GM19193 (cell line): ENCODE results near the gene CHM.

Experiments used
- POLR2A ChIP-seq: IDR thresholded peaks from 4 replicates; pipeline ENCODE4 v1.6.1; 2011; ENCODE audit not compliant: insufficient read depth, insufficient read length; ENCODE audit errors: extremely low read depth

Gene CHM

DNA sequence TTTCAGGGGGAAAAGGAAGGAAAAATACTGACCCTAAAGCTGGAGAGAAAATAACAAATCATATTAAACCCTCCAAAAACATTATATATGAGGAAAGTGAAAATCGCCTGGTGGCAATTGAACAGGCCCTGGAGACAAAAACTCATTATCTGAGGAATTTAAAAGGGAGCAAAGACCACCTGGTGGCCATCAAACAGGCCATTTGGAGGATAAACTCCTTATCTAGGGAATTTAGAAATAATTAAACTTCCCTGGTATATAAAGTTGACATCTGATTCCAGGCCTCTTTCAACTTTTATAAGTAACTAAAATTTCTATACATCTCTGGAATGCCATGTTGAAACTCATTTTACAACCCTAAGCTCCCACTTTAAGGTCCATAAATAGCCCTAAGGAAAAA lies 35.2 kb downstream of the CHM start:
- TF ChIP-seq POLR2A = no peak

- no peak for TF ChIP-seq POLR2A
Observed at GRCh38 chrX:86002076-86002896, 45.1 kb downstream of the CHM start.

GRCh38 chrX:85998954-85999353 lies 48.4 kb downstream of the CHM start:
- no peak for TF ChIP-seq POLR2A

GRCh38 chrX:85996555-85996954 lies 50.8 kb downstream of the CHM start:
- no peak for TF ChIP-seq POLR2A

DNA sequence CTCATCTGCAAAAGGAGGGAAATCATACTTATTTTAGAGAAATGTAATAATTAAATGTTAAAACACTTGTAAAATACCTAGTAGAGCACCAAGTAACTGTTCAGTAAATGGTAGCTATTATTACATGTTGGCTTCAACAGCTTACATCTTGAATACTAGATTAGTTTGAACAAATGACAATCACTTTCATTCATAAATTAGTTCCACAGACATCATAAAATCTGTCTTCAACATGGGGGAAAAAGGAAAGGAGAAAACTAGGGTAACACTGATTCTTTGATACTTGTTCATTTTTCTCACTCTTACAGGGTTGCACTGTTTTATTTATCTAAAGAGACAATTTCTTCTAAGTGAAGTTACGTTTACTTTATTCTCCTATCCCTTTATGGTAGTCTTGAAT lies 51.7 kb downstream of the CHM start:
- no peak for TF ChIP-seq POLR2A

DNA sequence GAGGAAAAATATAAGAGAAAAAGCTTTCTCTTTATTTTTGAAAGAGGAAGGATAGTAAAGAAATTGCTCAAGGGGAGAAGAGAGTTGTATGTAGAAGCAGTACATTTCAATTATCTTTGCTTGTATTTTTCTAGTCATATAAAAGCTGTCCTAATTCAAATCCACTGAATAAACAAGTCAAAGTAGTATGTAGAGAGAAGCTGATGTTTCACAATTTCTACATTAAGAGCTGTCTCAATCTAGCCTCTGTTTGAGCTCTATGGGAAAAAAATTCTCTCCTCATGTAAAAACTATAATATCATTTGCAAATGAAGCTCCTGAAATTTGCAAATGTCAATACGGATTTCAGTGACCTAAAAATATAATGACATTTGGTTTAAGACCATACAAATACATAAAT lies 52.6 kb downstream of the CHM start:
- TF ChIP-seq POLR2A = no peak

DNA sequence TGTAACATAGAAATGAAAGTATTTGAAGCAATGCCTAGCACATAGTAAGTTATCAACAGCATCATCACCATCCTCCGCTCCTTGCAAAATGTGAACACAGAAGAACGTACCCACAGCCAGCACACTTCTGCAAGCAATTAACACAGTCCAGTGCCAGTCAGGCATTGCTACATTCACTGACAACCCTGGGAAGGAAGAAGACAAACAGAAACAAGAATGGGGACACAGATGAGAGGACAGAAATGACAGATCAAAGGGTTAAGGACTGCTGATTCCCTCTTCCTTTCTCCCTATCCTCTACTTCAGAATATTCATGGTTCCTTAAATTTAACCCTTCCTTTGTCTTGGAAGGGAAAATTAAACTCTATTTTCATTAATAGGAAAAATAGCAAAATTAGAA lies 53.1 kb downstream of the CHM start:
- TF ChIP-seq POLR2A = no peak

- TF ChIP-seq POLR2A = no peak
Observed at GRCh38 chrX:85993539-85994197, 53.7 kb downstream of the CHM start.

- no peak for TF ChIP-seq POLR2A
Observed at GRCh38 chrX:85992811-85993229, 54.5 kb downstream of the CHM start.

DNA sequence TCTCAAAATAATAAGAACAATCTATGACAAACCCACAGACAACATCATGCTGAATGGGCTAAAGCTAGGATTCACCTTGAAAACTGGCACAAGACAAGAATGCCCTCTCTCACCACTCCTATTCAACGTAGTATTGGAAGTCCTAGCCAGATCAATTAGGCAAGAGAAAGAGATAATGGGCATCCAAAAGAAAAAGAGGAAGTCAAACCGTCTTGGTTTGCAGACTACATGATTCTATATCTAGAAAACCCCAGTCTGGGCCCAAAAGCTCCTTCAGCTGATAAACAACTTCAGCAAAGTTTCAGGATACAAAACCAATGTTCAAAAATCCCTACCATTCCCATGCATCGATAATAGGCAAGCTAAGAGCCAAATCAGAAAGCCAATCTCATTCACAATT lies 59.0 kb downstream of the CHM start:
- no peak for TF ChIP-seq POLR2A

GRCh38 chrX:85980286-85980685 lies 67.1 kb downstream of the CHM start:
- no peak for TF ChIP-seq POLR2A

- TF ChIP-seq POLR2A = no peak
Observed at GRCh38 chrX:85977218-85977617, 70.1 kb downstream of the CHM start.

DNA sequence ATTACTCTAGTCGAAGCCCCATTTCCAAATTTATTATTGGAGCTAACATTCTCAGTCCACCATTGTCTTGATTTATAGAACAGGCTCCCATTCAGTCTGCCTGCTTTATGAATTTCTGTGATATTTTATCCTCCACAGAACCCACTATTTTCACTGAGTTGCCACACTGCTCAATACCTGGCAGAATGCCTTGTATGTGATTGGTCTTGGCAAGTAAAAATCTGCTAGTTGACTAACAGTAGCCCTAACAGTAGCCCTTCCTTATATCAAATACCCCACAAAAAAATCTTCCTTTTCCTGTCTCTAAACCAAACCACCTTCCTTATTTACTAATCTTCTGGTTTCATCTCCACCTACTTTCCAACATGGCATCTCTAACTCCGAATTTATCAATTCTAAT lies 82.6 kb downstream of the CHM start:
- no peak for TF ChIP-seq POLR2A

DNA sequence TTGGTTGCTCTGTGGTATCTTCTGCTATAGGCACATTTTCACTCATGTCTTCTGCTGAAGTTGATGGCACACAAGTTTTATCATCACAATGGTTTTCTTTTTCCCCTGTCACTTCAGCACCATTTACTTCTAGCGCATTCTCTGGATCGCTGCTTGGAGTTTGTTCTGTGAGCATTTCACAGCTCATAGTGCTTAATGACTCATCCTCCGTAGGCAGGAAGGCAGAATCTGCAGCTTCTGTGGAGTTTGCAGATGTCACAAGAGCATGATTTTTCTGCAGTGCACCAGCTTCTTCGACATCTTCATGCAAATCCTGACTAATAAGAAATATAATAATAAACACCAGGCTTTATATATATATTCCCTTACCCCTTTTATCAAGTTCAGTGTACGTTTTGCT lies 83.6 kb downstream of the CHM start:
- no peak for TF ChIP-seq POLR2A

GRCh38 chrX:85955510-85955909 lies 91.8 kb downstream of the CHM start:
- TF ChIP-seq POLR2A = no peak

- no peak for TF ChIP-seq POLR2A
Observed at GRCh38 chrX:85941275-85941674, 106.1 kb downstream of the CHM start.
